A549 (cell line): ENCODE measurements around the gene NRSN2. TPM values are rescaled to one million over a fixed set of nuclear protein-coding genes. Genes with fewer than 3 reads are reported as not detected.
A peak's percentile ranks its signal among the peaks of the same experiment; 100 is the strongest.
"Not testable (repeated sequence)": the region's sequence is repeated elsewhere in the genome, so short reads cannot be mapped to it uniquely, and the experiment has no call there.

Source experiments
- ATAC-seq, 2 experiments: fragments of 200-7000 bp in 1 of 2; fragments of >200 bp in 1 of 2; cut with Nextera tagmentation in 1 of 2; cut with Tn5 transposase in 1 of 2; 3 replicates each; pipeline versions ENCODE4 v1.8.0 to v1.9.1; 2018 to 2020; ENCODE audit warnings: mild to moderate bottlenecking in 1 of 2, moderate library complexity in 1 of 2
- CTCF ChIA-PET: fragments of 300-600 bp; sonication (Branson Sonifier 250); formaldehyde crosslinking; extraction: SDS; loops from one replicate; lab custom pipeline; 2021; ENCODE audit warnings: antibody characterized with exemption, inconsistent platforms; lab: Yijun Ruan, JAX
- POLR2A ChIA-PET: fragments of 350-600 bp; formaldehyde crosslinking; extraction: SDS; loops from one replicate; lab custom pipeline; 2021; ENCODE audit warnings: antibody characterized with exemption, inconsistent platforms; lab: Yijun Ruan, JAX
- DNase-seq, 2 experiments: peaks; one replicate each; pipeline versions ENCODE4 v3.0.0 to v3.0.0-alpha.2; 2011 to 2016; ENCODE audit warnings: low read depth in 1 of 2, low spot score in 1 of 2
- FAIRE-seq: peaks from 2 replicates; lab custom pipeline; 2011; peaks lifted over from hg19 to GRCh38; lab: Jason Lieb, UNC
- H3K27ac ChIP-seq, 2 experiments: fragments of >200 bp; sonication (Bioruptor Twin); formaldehyde crosslinking; 3 replicates each; pipeline ENCODE4 v1.5.1; 2016 to 2017
- H3K4me1 ChIP-seq: fragments of >200 bp; sonication (Bioruptor Twin); formaldehyde crosslinking; 3 replicates; pipeline ENCODE4 v1.6.1; 2016
- H3K4me2 ChIP-seq: fragments of >200 bp; sonication (Bioruptor Twin); formaldehyde crosslinking; 3 replicates; pipeline ENCODE4 v1.6.1; 2016
- H3K4me3 ChIP-seq: fragments of >200 bp; sonication (Bioruptor Twin); formaldehyde crosslinking; 3 replicates; pipeline ENCODE4 v1.5.1; 2016
- H3K9me3 ChIP-seq: fragments of >200 bp; sonication (Bioruptor Twin); formaldehyde crosslinking; 3 replicates; pipeline ENCODE4 v1.6.1; 2016
- CEBPB ChIP-seq, 2 experiments: fragments of >200 bp in 1 of 2; sonication (Bioruptor Twin) in 1 of 2; formaldehyde crosslinking in 1 of 2; IDR thresholded peaks; 2 replicates each; pipeline ENCODE4 v1.6.1; 2012 to 2016
- EP300 ChIP-seq, 2 experiments: fragments of >200 bp; sonication (Bioruptor Twin); formaldehyde crosslinking; IDR thresholded peaks; 2 replicates in 1 of 2; 3 replicates in 1 of 2; pipeline ENCODE4 v1.6.1; 2016 to 2017
- FOSL2 ChIP-seq, 2 experiments: fragments of 450-650 bp in 1 of 2; fragments of >200 bp in 1 of 2; sonication (Bioruptor Twin) in 1 of 2; formaldehyde crosslinking; IDR thresholded peaks; 2 replicates each; pipeline versions ENCODE4 v1.5.0 to v1.6.1; 2016 to 2020; ENCODE audit warnings: mild to moderate bottlenecking in 1 of 2, moderate library complexity in 1 of 2
- HEYL ChIP-seq: fragments of 250-450 bp; sonication (Bioruptor Pico); IDR thresholded peaks from 2 replicates; pipeline ENCODE4 v1.8.0; 2021; ENCODE audit warnings: mild to moderate bottlenecking, moderate library complexity
- HOXB13 ChIP-seq: fragments of 250-450 bp; sonication (Bioruptor Pico); IDR thresholded peaks from 2 replicates; pipeline ENCODE4 v1.5.0; 2020; ENCODE audit warnings: low read depth, mild to moderate bottlenecking, moderate library complexity
- JUN ChIP-seq, 2 experiments: fragments of >200 bp; sonication (Bioruptor Twin); formaldehyde crosslinking; IDR thresholded peaks; 2 replicates in 1 of 2; 3 replicates in 1 of 2; pipeline ENCODE4 v1.6.1; 2016 to 2017
- MAFK ChIP-seq: fragments of 450-650 bp; IDR thresholded peaks from 2 replicates; pipeline ENCODE4 v1.6.1; 2014; ENCODE audit not compliant: partially characterized antibody
- NPAS2 ChIP-seq: fragments of 250-450 bp; sonication (Bioruptor Pico); IDR thresholded peaks from 2 replicates; pipeline ENCODE4 v1.8.0; 2022; ENCODE audit warnings: mild to moderate bottlenecking, moderate library complexity, borderline replicate concordance
- RFX5 ChIP-seq: fragments of 450-650 bp; IDR thresholded peaks from 2 replicates; pipeline ENCODE4 v1.7.1; 2014; ENCODE audit warnings: antibody characterized with exemption, mild to moderate bottlenecking, moderate library complexity
- RNF2 ChIP-seq: fragments of 200-600 bp; sonication (generic); IDR thresholded peaks from 2 replicates; pipeline ENCODE4 v1.6.1; 2016; ENCODE audit warnings: low read depth, mild to moderate bottlenecking, antibody characterized with exemption, moderate library complexity, borderline replicate concordance
- TFCP2L1 ChIP-seq: fragments of 250-450 bp; sonication (Bioruptor Pico); IDR thresholded peaks from 2 replicates; pipeline ENCODE4 v1.5.0; 2021; ENCODE audit warnings: mild to moderate bottlenecking
- WGBS: methylation state at CpG from one replicate; pipeline ENCODE4 v1.1.6; 2017; ENCODE audit errors: missing lambda C conversion rate; 5-methylcytosine and 5-hydroxymethylcytosine counted together
- polyA plus RNA-seq, 4 experiments: library from polyadenylated mRNA; depleted of rRNA in 3 of 4; stranded (reverse); fragments of >200 nt; fragmentation: RNase III in 1 of 4; extraction: RNeasy Plus Mini Kit Qiagen cat#74134 plus additional on column Dnase treatment in 1 of 4; gene quantifications; 2 replicates in 3 of 4; 3 replicates in 1 of 4; pipeline ENCODE4 v1.2.3, GENCODE V29; 2011 to 2017
- TF ChIP-seq, protein P1 (sequence below): fragments of >200 bp; sonication (Bioruptor Twin); formaldehyde crosslinking; IDR thresholded peaks from 3 replicates; pipeline ENCODE4 v1.6.1; 2016
- TF ChIP-seq, protein P2 (sequence below): IDR thresholded peaks from 2 replicates; pipeline ENCODE4 v1.6.1; 2012

Gene NRSN2
- polyA plus RNA-seq, 2 of the 4 experiments (the other 2 are of a cell fraction), result 47.5 to 74.8 TPM

DNA sequence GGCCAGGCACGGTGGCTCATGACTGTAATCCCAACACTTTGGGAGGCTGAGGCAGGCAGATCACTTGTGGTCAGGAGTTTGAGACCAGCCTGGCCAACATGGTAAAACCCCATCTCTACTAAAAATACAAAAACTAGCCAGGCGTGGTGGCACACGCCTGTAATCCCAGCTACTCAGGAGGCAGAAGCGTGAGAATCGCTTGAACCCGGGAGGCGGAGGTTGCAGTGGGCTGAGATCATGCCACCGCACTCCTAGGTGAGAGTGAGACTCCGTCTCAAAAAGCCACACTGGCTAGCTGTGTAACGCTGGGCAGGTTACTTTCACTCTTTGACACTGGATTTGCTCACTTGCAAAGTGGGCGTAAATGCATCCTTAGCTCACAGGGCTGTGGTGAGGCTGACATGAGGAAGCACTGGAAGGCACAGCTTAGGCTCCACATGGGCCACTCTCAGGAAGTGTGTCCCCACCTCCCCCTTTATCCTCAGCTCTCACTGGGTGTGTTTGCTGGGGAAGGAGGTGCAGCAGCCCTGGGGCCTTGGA is 25.7 kb downstream of the NRSN2 start:
- peak overlapping the region; percentile 54 for H3K4me2 ChIP-seq
- peak overlapping the region; percentile 94 to 98 for H3K27ac ChIP-seq
- H3K4me3 ChIP-seq, DNase-seq, FAIRE-seq, H3K9me3 ChIP-seq, ATAC-seq: not testable (repeated sequence)
- ChIA-PET POLR2A (interaction anchor here (0.7 to 5.7 kb wide), 6 partner anchors 10 to 35 kb away, joined by 3 to 77 read pairs (median 4); partner anchors contain the start of genes RBCK1 and TRIB3), CTCF (interaction anchor here (0.8 to 50.3 kb wide), 9 partner anchors 10 to 367 kb away, joined by 3 to 1229 read pairs (median 5); no protein-coding TSS in a partner anchor)
- WGBS, result 89% methylated on average over 11 of the region's 11 CpGs
- H3K4me1 ChIP-seq, result peaks cover 79% of the 10 kb centered on the region

DNA sequence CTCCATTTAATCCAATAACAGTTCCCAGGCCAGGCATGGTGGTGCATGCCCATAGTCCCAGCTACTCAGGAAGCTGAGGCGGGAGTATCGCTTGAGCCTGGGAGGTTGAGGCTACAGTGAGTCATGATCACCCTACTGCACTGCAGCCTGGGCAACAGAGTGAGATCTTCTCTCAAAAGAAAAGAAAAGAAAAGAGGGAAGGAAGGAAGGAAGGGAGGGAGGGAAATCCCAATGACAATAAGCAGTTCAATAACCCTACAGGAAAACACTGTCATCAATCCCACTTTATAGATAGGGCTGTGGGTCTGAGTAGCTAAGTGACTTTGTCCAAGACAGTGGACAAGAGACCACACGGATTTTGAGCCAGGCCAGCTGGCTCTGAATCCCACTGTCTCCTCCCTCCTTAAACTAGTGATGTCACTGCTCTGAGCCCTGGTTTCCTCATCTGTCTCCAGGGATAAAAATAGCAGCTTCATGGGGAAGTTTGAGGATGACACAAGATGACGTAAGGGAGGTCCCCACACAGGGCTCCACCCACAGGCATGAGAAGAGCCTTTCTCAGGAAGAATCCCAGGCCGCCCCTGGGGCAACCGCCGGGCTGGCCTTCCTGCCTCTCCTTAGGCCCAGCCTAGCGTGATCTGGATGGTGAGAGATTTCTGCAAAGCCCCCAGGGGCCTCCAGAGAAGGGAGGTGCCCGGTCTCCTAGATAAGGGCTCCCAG is 26.4 kb downstream of the NRSN2 start:
- Histone ChIP-seq H3K27ac (peak overlapping the region; percentile 94 to 98), H3K4me2 (peak overlapping the region; percentile 54), H3K4me3 (no peak overlapping the region)
- 71% methylated on average over 9 of the region's 9 CpGs for WGBS
- peak; percentile 47 to 76 for ATAC-seq
- TF ChIP-seq FOSL2 (IDR thresholded peaks at IDR 0.05), result no peak
- peak; percentile 39; the same call in 1 of the 2 replicates for TF ChIP-seq FOSL2 (CRISPR knock-in tag; IDR thresholded peaks at IDR 0.05)
- peak; percentile 34 to 47; a peak in 1 of 5 replicates for TF ChIP-seq EP300 (IDR thresholded peaks at IDR 0.05)
- peak; percentile 41 to 59; a peak in 2 of 4 replicates for TF ChIP-seq CEBPB (IDR thresholded peaks at IDR 0.05)
- TF ChIP-seq RNF2, result no peak
- peak; percentile 76 for TF ChIP-seq RFX5
- 0 out of 2 replicates have a peak, but pooled peaks have one; percentile 35 for TF ChIP-seq HEYL (CRISPR knock-in tag)
- no peak for TF ChIP-seq TFCP2L1 (CRISPR knock-in tag)
- TF ChIP-seq JUN (IDR thresholded peaks at IDR 0.05), result peak in 1 of 2 experiments; percentile 49; a peak in 2 of 5 replicates
- TF ChIP-seq, all 56 proteins: peak for 6
- no peaks in the 10 kb centered on the region for H3K9me3 ChIP-seq
- CTCF ChIA-PET, result interaction anchor here (0.9 to 50.3 kb wide), 7 partner anchors 11 to 189 kb away, joined by 3 to 1229 read pairs (median 4); no protein-coding TSS in a partner anchor
- FAIRE-seq (no peak), DNase-seq (peak; percentile 90 to 93)
- POLR2A ChIA-PET, result interaction anchor here (0.8 to 5.7 kb wide), 5 partner anchors 10 to 34 kb away, joined by 3 to 77 read pairs (median 6); partner anchors contain the start of genes RBCK1 and TRIB3
- peaks cover 84% of the 10 kb centered on the region for H3K4me1 ChIP-seq

DNA sequence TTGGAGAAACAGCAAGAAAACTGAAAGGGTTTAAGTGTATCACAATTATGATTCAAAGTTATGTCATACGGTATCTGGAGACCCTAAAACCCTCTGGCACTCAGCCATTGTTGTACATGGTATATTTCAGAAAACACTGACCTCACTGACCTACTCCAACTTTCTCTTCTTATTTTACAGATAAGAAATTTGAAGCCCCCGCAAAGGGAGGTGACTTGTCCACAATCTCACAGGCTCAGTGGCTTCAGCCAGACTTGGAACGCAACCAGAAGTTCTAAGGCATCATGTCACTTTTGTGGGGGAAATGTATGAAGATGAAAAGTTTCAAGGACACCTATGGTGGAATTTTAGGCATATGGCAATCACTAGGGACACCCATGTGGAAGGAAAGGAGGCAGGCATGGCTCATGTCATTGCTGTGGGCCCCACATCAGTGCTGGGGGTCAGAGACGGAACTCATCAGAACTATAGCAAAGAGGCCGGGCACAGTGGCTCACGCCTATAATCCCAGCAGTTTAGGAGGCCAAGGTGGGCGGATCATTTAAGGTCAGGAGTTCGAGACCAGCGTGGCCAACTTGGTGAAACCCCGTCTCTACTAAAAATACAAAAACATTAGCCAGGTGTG is 28.5 kb downstream of the NRSN2 start:
- Histone ChIP-seq H3K4me1 (peaks cover 90% of the 10 kb centered on the region), H3K27ac (peak overlapping the region; percentile 94 to 98), H3K4me2 (no peak overlapping the region), H3K4me3 (no peak overlapping the region), H3K9me3 (no peaks in the 10 kb centered on the region)
- ChIA-PET CTCF (interaction anchor here (1.4 to 50.3 kb wide), 4 partner anchors 13 to 63 kb away, joined by 4 to 1229 read pairs (median 147); no protein-coding TSS in a partner anchor), POLR2A (interaction anchor here (2.1 kb wide), 1 partner anchor 13 kb away, joined by 6 read pairs; no protein-coding TSS in a partner anchor)
- DNase-seq, result no peak
- WGBS, result 82% methylated on average over 10 of the region's 10 CpGs
- ATAC-seq, result no peak
- TF ChIP-seq, protein P1, sequence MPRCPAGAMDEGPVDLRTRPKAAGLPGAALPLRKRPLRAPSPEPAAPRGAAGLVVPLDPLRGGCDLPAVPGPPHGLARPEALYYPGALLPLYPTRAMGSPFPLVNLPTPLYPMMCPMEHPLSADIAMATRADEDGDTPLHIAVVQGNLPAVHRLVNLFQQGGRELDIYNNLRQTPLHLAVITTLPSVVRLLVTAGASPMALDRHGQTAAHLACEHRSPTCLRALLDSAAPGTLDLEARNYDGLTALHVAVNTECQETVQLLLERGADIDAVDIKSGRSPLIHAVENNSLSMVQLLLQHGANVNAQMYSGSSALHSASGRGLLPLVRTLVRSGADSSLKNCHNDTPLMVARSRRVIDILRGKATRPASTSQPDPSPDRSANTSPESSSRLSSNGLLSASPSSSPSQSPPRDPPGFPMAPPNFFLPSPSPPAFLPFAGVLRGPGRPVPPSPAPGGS, result no peak
- TF ChIP-seq, protein P2, sequence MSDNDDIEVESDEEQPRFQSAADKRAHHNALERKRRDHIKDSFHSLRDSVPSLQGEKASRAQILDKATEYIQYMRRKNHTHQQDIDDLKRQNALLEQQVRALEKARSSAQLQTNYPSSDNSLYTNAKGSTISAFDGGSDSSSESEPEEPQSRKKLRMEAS, result no peak
- TF ChIP-seq NPAS2 (CRISPR knock-in tag), result no peak
- FAIRE-seq, result no peak

DNA sequence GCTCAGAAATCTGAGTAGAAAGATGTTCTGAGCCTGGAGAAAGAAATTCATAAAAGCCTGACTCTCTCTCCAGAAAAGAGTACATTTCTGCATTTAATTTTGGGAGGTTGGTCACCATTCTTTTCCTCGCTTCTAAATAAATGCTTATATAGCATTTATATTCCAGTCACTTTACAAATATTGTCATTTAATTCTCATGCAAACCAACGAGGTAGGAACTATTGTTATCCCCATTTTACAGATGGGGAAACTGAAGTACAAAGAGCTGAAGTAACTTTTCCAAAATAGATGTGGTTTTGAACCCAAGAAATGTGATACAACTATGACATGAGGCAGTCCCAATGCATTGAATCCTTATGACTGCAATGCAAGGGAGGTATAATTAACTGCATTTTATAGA is 29.2 kb downstream of the NRSN2 start:
- H3K27ac ChIP-seq, result peak overlapping the region; percentile 94 to 98; a peak in 5 of 6 replicates
- peak; percentile 92 for TF ChIP-seq MAFK
- no peak for TF ChIP-seq HOXB13
- TF ChIP-seq, all 56 proteins: peak for 1
- CTCF ChIA-PET, result interaction anchor here (11.8 to 50.3 kb wide), 3 partner anchors 13 to 62 kb away, joined by 119 to 1229 read pairs (median 175); no protein-coding TSS in a partner anchor
- Histone ChIP-seq H3K4me2 (no peak overlapping the region), H3K4me3 (no peak overlapping the region), H3K4me1 (peaks cover 83% of the 10 kb centered on the region), H3K9me3 (no peaks in the 10 kb centered on the region)
- FAIRE-seq, result no peak
- no peak for DNase-seq
- POLR2A ChIA-PET, result no interaction called here
- ATAC-seq, result no peak
- 32% methylated on average over 2 of the region's 2 CpGs for WGBS
